ENCODE measurements around the gene NR3C2.

GRCh38 chr4:148094149-148094548 is 348.1 kb downstream of the NR3C2 start:
- TF ChIP-seq, protein P1, sequence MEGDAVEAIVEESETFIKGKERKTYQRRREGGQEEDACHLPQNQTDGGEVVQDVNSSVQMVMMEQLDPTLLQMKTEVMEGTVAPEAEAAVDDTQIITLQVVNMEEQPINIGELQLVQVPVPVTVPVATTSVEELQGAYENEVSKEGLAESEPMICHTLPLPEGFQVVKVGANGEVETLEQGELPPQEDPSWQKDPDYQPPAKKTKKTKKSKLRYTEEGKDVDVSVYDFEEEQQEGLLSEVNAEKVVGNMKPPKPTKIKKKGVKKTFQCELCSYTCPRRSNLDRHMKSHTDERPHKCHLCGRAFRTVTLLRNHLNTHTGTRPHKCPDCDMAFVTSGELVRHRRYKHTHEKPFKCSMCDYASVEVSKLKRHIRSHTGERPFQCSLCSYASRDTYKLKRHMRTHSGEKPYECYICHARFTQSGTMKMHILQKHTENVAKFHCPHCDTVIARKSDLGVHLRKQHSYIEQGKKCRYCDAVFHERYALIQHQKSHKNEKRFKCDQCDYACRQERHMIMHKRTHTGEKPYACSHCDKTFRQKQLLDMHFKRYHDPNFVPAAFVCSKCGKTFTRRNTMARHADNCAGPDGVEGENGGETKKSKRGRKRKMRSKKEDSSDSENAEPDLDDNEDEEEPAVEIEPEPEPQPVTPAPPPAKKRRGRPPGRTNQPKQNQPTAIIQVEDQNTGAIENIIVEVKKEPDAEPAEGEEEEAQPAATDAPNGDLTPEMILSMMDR (IDR thresholded peaks at IDR 0.05), result no peak
- TF ChIP-seq POLR2A (IDR thresholded peaks at IDR 0.05), result no peak

Data from prostate gland (tissue), 2 donors.